OCI-LY3 (cell line): ENCODE results near the gene FOXJ3.

Experiments used
- CTCF ChIP-seq: fragments of 200-600, 300-600 bp; sonication (generic); IDR thresholded peaks from 2 replicates; pipeline ENCODE4 v1.5.1; 2014; ENCODE audit warnings: antibody characterized with exemption, low read length, low read depth
- EZH2phosphoT487 ChIP-seq: fragments of 200-600 bp; shearing (Covaris generic); IDR thresholded peaks from 2 replicates; pipeline ENCODE4 v1.6.1; 2018; ENCODE audit warnings: antibody characterized with exemption, mixed run types, low read depth

- TF ChIP-seq CTCF (no peak), EZH2phosphoT487 (no peak)
These were observed 166.7 kb downstream of the FOXJ3 start for GRCh38 chr1:42168391-42168670.
